Ovary (tissue), 3 donors: ENCODE results near the gene IGF2BP3.

Source experiments
- CTCF ChIP-seq, 3 donors: fragments of 450-650 bp in 2 of 3; fragments of 200-600 bp in 1 of 3; IDR thresholded peaks; one replicate each; pipeline versions ENCODE4 v1.5.1 to v1.8.0; 2016 to 2022; ENCODE audit warnings: antibody characterized with exemption in 3 of 3, mild to moderate bottlenecking in 1 of 3
- POLR2A ChIP-seq: fragments of 450-650 bp; IDR thresholded peaks from one replicate; pipeline ENCODE4 v1.6.1; 2017; ENCODE audit warnings: antibody characterized with exemption, mild to moderate bottlenecking, moderate library complexity
- donor health status: DM: no; HTN: no; CAD: no.

GRCh38 chr7:23292623-23293022 lies 177.7 kb downstream of the IGF2BP3 start:
- no peak for TF ChIP-seq CTCF (IDR thresholded peaks at IDR 0.05)
- TF ChIP-seq POLR2A: no peak
